ENCODE measurements around the gene TSPEAR. TPM values are rescaled to one million over a fixed set of nuclear protein-coding genes. Genes with fewer than 3 reads are reported as not detected.

The TSPEAR gene
- total and polyA plus RNA-seq, 2 of the 13 experiments (the other 11 are each of a cell fraction or from before 2014, with no cell fraction given), result 0.07 to 0.32 TPM

DNA sequence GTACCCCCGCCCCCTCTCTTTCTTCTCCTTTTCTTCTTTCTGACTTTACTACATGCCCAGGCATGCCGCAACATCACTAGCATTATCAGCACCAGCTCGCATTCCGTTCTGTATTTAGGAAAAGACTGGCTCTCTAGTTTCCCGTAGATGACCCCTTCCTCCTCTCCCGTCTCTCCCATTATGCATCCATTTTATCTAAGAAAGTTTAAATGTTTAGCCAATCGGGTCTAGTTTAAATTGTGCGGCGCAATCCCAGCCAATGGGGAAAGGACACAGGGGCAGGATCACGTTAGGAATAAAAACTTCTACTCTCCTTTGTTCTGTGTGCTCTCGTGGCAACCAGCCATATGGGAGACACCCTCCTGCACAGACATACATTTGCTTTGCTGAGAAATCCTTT, 113.3 kb downstream of the TSPEAR start:
- WGBS (ENCODE audit: low lambda C conversion rate), result 87% methylated on average over 11 of the region's 11 CpGs
- no peak overlapping the region for H3K9ac ChIP-seq (ENCODE audit: insufficient read depth, low read depth, low read length)
- no peaks in the 10 kb centered on the region for H3K9me3 ChIP-seq (ENCODE audit: low read length)
- intact Hi-C loops (cut with micrococcal nuclease; ENCODE audit: unreplicated experiment) (no loop called here), in situ Hi-C loops (cut with HindIII; ENCODE audit: extremely low pct_ligation_motif_present, low pct_unique_long_range_greater_than_20kb) (no loop called here)
- ChIA-PET CTCF (ENCODE audit: low intra/inter-chr PET ratio, low total read pairs) (no interaction called here), POLR2A (no interaction called here)
- no peaks in the 10 kb centered on the region for H4K20me1 ChIP-seq (ENCODE audit: insufficient read depth, low read length)
- DNase-seq (ENCODE audit: low spot score) (no peak), FAIRE-seq (no peak), ATAC-seq (no peak)
- no peaks in the 10 kb centered on the region for H3K79me2 ChIP-seq (ENCODE audit: insufficient read depth, low read length)
- H3K27me3 ChIP-seq (ENCODE audit: control insufficient read depth in 1 of 2, insufficient read depth in 2 of 2, low read length in 2 of 2), result peaks cover 0 to 1% of the 10 kb centered on the region in 2 experiments; a peak in 1 of 5 replicates
- H3K4me3 ChIP-seq (replicated peaks in 1 of 3; ENCODE audit: insufficient read depth in 1 of 3, low read depth in 2 of 3, low read length in 3 of 3), result no peak overlapping the region
- H3K27ac ChIP-seq (ENCODE audit: extremely low read length, insufficient read depth, low read length), result no peak overlapping the region
- no TSS peak for BruUV-seq (replicated peaks)
- TF ChIP-seq ZBTB1 (CRISPR knock-in tag; IDR thresholded peaks at IDR 0.05; ENCODE audit: borderline replicate concordance), result no peak
- H3K36me3 ChIP-seq (replicated peaks in 1 of 2; ENCODE audit: control insufficient read depth in 1 of 2, insufficient read depth in 2 of 2, low read length in 2 of 2), result no peaks in the 10 kb centered on the region
- no peak overlapping the region for H3K4me2 ChIP-seq (ENCODE audit: low read depth, low read length)
- H3K4me1 ChIP-seq (ENCODE audit: insufficient read depth, low read length), result peaks cover 27% of the 10 kb centered on the region
- H2AFZ ChIP-seq (ENCODE audit: low read length), result no peak overlapping the region

DNA sequence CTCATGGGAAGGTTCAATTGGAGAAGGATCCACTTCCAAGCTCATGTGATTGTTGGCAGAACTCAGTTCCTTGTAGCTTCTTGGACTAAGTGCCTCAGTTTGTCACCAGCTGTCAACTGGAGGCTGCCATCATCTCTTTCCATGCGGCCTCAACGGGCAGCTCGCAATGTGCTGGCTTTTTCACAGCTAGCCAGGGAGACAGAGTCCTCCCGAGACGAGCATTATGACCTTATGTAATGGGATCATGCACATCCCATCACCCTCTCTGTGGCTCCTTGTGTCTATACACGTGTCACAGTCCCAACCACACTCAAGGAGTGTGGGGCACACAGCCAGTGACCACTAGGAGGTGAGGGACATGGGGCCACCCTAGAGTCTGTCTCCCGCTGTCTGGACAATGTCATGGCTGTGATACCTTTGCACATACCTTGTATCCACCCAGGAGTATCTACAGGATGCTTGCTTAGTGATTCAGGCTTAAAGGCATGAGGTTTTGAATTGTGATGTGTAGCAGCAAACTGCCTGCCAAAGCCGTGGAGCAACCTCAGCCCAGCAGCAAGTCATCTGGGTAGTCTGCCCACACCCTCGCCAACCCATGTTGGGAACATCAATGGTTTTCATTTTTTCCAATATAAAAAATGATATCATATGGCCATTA, 115.2 kb downstream of the TSPEAR start:
- H3K9ac ChIP-seq (ENCODE audit: insufficient read depth, low read depth, low read length), result no peak overlapping the region
- no peaks in the 10 kb centered on the region for H3K79me2 ChIP-seq (ENCODE audit: insufficient read depth, low read length)
- no peak overlapping the region for H3K27ac ChIP-seq (ENCODE audit: extremely low read length, insufficient read depth, low read length)
- H3K36me3 ChIP-seq (replicated peaks in 1 of 2; ENCODE audit: control insufficient read depth in 1 of 2, insufficient read depth in 2 of 2, low read length in 2 of 2), result no peaks in the 10 kb centered on the region
- H3K4me1 ChIP-seq (ENCODE audit: insufficient read depth, low read length), result peaks cover 41% of the 10 kb centered on the region
- TF ChIP-seq NBN (conservative IDR thresholded peaks at IDR 0.05) (no peak), MXD4 (CRISPR knock-in tag; IDR thresholded peaks at IDR 0.05) (no peak), IRF1 (CRISPR knock-in tag; IDR thresholded peaks at IDR 0.05; ENCODE audit: low read depth) (no peak), ZNF891 (CRISPR knock-in tag; IDR thresholded peaks at IDR 0.05) (no peak), ZNF547 (CRISPR knock-in tag; IDR thresholded peaks at IDR 0.05) (no peak), ZNF230 (CRISPR knock-in tag; IDR thresholded peaks at IDR 0.05) (no peak), YY1 (IDR thresholded peaks at IDR 0.05; ENCODE audit: insufficient read depth, insufficient replicate concordance, low read depth, low read length) (no peak), ESRRA (CRISPR knock-in tag; IDR thresholded peaks at IDR 0.05; ENCODE audit: low read depth) (no peak), ZNF460 (CRISPR knock-in tag; IDR thresholded peaks at IDR 0.05; ENCODE audit: borderline replicate concordance) (no peak), ZC3H4 (CRISPR knock-in tag; IDR thresholded peaks at IDR 0.05; ENCODE audit: borderline replicate concordance) (no peak), YEATS2 (CRISPR knock-in tag; IDR thresholded peaks at IDR 0.05; ENCODE audit: borderline replicate concordance) (no peak)
- TF ChIP-seq, protein P1, sequence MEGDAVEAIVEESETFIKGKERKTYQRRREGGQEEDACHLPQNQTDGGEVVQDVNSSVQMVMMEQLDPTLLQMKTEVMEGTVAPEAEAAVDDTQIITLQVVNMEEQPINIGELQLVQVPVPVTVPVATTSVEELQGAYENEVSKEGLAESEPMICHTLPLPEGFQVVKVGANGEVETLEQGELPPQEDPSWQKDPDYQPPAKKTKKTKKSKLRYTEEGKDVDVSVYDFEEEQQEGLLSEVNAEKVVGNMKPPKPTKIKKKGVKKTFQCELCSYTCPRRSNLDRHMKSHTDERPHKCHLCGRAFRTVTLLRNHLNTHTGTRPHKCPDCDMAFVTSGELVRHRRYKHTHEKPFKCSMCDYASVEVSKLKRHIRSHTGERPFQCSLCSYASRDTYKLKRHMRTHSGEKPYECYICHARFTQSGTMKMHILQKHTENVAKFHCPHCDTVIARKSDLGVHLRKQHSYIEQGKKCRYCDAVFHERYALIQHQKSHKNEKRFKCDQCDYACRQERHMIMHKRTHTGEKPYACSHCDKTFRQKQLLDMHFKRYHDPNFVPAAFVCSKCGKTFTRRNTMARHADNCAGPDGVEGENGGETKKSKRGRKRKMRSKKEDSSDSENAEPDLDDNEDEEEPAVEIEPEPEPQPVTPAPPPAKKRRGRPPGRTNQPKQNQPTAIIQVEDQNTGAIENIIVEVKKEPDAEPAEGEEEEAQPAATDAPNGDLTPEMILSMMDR (CRISPR knock-in tag; IDR thresholded peaks at IDR 0.05), result no peak
- in situ Hi-C loops (cut with HindIII; ENCODE audit: extremely low pct_ligation_motif_present, low pct_unique_long_range_greater_than_20kb) (no loop called here), intact Hi-C loops (cut with micrococcal nuclease; ENCODE audit: unreplicated experiment) (no loop called here)
- 84% methylated on average over 9 of the region's 9 CpGs for WGBS (ENCODE audit: low lambda C conversion rate)
- no TSS peak for BruUV-seq (replicated peaks)
- no peak for ATAC-seq
- no peak for DNase-seq (ENCODE audit: low spot score)
- H2AFZ ChIP-seq (ENCODE audit: low read length), result no peak overlapping the region
- H4K20me1 ChIP-seq (ENCODE audit: insufficient read depth, low read length), result no peaks in the 10 kb centered on the region
- H3K4me2 ChIP-seq (ENCODE audit: low read depth, low read length), result no peak overlapping the region
- H3K9me3 ChIP-seq (ENCODE audit: low read length), result no peaks in the 10 kb centered on the region
- POLR2A ChIA-PET, result no interaction called here
- CTCF ChIA-PET (ENCODE audit: low intra/inter-chr PET ratio, low total read pairs), result no interaction called here
- peaks cover 0 to 1% of the 10 kb centered on the region in 2 experiments; a peak in 1 of 5 replicates for H3K27me3 ChIP-seq (ENCODE audit: control insufficient read depth in 1 of 2, insufficient read depth in 2 of 2, low read length in 2 of 2)
- no peak for FAIRE-seq
- H3K4me3 ChIP-seq (replicated peaks in 1 of 3; ENCODE audit: insufficient read depth in 1 of 3, low read depth in 2 of 3, low read length in 3 of 3), result no peak overlapping the region
